Measurements from ENCODE around the gene PCDHA9. TPM values are rescaled to one million over a fixed set of nuclear protein-coding genes. Genes with fewer than 3 reads are reported as not detected.
"Not testable (repeated sequence)": the region's sequence is repeated elsewhere in the genome, so short reads cannot be mapped to it uniquely, and the experiment has no call there.

Gene PCDHA9
- total RNA-seq: under 1 TPM in 3 of 4 donors, not detected in 1; under 0.01 to 0.34 (median 0.19) TPM

DNA sequence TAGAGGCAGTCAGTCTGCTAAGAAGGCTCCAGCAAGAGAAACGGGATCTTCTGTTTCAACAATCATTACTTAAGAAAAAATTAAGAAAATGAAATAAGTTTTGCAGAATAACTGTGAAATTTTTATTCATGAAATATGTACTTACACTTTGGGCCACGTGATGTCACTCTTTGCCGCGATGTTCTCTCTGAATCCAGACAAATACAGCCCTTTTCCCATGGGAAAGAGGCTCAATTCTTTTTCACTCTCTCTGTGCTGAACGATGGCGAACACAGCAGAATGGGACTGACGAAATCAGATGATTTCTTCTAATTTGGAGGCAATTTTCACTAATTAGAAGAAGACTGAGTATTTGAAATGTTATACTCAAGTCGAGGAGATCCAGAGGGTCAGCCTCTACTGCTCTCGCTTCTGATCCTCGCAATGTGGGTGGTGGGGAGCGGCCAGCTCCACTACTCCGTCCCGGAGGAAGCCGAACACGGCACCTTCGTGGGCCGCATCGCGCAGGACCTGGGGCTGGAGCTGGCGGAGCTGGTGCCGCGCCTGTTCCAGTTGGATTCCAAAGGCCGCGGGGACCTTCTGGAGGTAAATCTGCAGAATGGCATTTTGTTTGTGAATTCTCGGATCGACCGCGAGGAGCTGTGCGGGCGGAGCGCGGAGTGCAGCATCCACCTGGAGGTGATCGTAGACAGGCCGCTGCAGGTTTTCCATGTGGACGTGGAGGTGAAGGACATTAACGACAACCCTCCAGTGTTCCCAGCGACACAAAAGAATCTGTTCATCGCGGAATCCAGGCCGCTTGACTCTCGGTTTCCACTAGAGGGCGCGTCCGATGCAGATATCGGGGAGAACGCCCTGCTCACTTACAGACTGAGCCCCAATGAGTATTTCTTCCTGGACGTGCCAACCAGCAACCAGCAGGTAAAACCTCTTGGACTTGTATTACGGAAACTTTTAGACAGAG, at the start of gene PCDHA9:
Gene PCDHA9, plus strand, starts transcription at position 244 of the 964 bp plus-strand sequence. Its CDS starts 114 bp downstream, at position 358.
- TF ChIP-seq CTCF (IDR thresholded peaks at IDR 0.05; ENCODE audit: low read depth): not testable (repeated sequence)

GRCh38 chr5:140800816-140801493, 47.2 kb upstream of the PCDHA9 start, which contains the start of gene PCDHA3:
TSS of gene PCDHA3 (plus strand) at chr5:140801057.
- no peak for TF ChIP-seq CTCF (IDR thresholded peaks at IDR 0.05; ENCODE audit: low read depth)

DNA sequence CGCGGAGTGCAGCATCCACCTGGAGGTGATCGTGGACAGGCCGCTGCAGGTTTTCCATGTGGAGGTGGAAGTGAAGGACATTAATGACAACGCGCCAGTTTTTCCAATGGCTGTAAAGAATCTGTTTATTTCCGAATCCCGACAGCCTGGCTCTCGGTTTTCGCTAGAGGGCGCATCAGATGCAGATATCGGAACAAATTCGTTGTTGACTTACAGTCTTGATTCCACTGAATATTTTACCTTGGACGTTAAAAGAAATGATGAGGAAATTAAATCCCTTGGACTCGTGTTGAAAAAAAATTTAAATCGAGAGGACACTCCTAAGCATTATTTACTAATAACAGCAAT, 46.7 kb upstream of the PCDHA9 start:
- no peak for TF ChIP-seq CTCF (IDR thresholded peaks at IDR 0.05; ENCODE audit: low read depth)

- TF ChIP-seq CTCF (IDR thresholded peaks at IDR 0.05; ENCODE audit: low read depth): no peak
Observed at GRCh38 chr5:140802781-140803271, 45.4 kb upstream of the PCDHA9 start.

GRCh38 chr5:140806834-140807775, 41.1 kb upstream of the PCDHA9 start, which contains the start of gene PCDHA4:
TSS of gene PCDHA4 (plus strand) at chr5:140807068.
- no peak for TF ChIP-seq CTCF (IDR thresholded peaks at IDR 0.05; ENCODE audit: low read depth)

DNA sequence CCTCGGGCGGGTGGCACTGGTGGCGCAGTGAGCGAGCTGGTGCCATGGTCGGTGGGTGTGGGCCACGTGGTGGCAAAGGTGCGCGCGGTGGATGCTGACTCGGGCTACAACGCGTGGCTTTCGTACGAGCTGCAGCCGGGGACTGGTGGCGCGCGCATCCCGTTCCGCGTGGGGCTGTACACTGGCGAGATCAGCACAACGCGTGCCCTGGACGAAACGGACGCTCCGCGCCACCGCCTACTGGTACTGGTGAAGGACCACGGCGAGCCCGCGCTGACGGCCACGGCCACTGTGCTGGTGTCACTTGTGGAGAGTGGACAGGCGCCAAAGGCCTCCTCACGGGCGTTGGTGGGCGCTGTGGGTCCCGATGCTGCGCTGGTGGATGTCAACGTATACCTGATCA, 39.3 kb upstream of the PCDHA9 start:
- no peak for TF ChIP-seq CTCF (IDR thresholded peaks at IDR 0.05; ENCODE audit: low read depth)

All from subcutaneous adipose tissue (tissue), 4 donors.